ENCODE measurements around the gene ARFGAP3. TPM values are rescaled to one million over a fixed set of nuclear protein-coding genes. Genes with fewer than 3 reads are reported as not detected.

ARFGAP3 gene
- total RNA-seq, 1 experiment from 2014 or later = 37.8 TPM

DNA sequence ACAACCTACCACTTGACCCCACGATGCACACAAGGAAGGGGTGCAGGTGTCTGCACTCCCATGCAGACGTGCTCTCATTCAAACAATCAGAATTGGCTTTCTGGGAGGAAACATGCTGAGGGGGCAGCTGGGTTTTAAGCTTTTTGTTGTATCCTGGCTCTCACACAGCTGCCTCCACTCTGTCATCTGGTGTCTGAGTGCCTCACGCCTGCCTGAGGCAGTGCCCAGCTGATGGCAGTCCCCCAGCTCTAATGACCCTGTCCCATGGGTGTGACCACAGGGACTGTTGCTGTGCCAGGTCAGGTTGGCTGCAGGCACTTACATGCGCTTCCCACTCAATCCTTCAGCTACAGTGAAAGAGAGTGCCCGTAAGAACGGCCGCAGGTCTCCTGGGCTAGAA, 53.7 kb downstream of the ARFGAP3 start:
- no TSS peak for BruUV-seq (replicated peaks)
- H3K36me3 Mint-ChIP-seq (ENCODE audit: insufficient read depth, unreplicated experiment) = peaks cover 42% of the 10 kb centered on the region
- H3K27ac Mint-ChIP-seq (ENCODE audit: unreplicated experiment) = no peak overlapping the region
- H3K9me3 Mint-ChIP-seq (ENCODE audit: low read depth, unreplicated experiment) = no peaks in the 10 kb centered on the region
- DNase-seq = no peak
- H3K4me1 Mint-ChIP-seq (ENCODE audit: low read depth, unreplicated experiment) = peaks cover 16% of the 10 kb centered on the region
- TF ChIP-seq, protein P1, sequence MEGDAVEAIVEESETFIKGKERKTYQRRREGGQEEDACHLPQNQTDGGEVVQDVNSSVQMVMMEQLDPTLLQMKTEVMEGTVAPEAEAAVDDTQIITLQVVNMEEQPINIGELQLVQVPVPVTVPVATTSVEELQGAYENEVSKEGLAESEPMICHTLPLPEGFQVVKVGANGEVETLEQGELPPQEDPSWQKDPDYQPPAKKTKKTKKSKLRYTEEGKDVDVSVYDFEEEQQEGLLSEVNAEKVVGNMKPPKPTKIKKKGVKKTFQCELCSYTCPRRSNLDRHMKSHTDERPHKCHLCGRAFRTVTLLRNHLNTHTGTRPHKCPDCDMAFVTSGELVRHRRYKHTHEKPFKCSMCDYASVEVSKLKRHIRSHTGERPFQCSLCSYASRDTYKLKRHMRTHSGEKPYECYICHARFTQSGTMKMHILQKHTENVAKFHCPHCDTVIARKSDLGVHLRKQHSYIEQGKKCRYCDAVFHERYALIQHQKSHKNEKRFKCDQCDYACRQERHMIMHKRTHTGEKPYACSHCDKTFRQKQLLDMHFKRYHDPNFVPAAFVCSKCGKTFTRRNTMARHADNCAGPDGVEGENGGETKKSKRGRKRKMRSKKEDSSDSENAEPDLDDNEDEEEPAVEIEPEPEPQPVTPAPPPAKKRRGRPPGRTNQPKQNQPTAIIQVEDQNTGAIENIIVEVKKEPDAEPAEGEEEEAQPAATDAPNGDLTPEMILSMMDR (IDR thresholded peaks at IDR 0.05; ENCODE audit: unreplicated experiment) = no peak
- H3K27me3 Mint-ChIP-seq (ENCODE audit: unreplicated experiment) = no peaks in the 10 kb centered on the region
- no peak overlapping the region for H3K4me3 Mint-ChIP-seq (ENCODE audit: low read depth, unreplicated experiment)
- CTCF ChIA-PET = interaction anchor here (0.6 to 1.1 kb wide), 5 partner anchors 10 to 305 kb away, joined by 3 to 6 read pairs (median 4); no protein-coding TSS in a partner anchor
- intact Hi-C loops (cut with micrococcal nuclease; ENCODE audit: unreplicated experiment) = no loop called here

DNA sequence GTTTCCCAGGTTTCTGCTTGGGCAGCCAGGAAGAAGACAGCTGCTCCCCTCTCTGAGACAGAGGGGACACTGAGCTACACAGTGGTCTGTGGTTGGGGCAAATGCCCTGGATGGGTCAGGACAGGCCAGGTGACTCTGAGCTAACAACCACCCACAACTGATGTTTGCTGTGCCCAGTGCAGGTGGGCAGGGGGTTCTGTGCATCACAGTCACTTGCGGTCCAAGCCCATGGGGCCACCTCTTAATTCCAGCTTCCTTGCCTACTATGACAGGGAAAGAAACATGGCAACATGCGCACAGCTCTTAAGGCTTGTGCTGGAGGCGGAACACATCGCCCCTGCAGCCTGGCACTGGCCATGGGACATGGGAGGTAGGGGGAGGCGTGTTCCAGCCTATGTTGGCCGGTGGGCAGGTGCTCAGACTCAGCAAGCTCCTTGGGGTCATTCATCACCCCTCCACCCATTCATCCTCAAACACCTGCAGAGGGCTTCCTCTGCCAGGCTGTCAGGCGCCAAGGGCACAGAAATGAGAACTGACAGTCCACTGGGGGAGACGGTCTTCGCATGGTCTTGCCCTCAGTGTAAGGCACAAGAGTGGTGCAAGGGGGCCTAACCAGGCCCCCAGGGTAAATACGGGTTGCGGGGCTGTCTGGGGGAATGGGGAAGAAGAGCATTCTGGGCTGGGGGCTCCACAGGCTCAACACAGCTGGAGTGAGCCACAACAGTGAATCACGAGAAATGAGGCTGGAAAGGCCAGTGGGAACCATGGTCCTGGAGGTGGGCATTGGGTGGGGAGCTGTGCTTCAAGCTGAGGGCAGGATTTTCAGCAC, 55.6 kb downstream of the ARFGAP3 start:
- H3K36me3 Mint-ChIP-seq (ENCODE audit: insufficient read depth, unreplicated experiment) = peaks cover 43% of the 10 kb centered on the region
- H3K4me1 Mint-ChIP-seq (ENCODE audit: low read depth, unreplicated experiment) = peaks cover 16% of the 10 kb centered on the region
- intact Hi-C loops (cut with micrococcal nuclease; ENCODE audit: unreplicated experiment) = no loop called here
- H3K9me3 Mint-ChIP-seq (ENCODE audit: low read depth, unreplicated experiment) = no peaks in the 10 kb centered on the region
- no TSS peak for BruUV-seq (replicated peaks)
- TF ChIP-seq, protein P1 (IDR thresholded peaks at IDR 0.05; ENCODE audit: unreplicated experiment) = no peak
- no peak overlapping the region for H3K4me3 Mint-ChIP-seq (ENCODE audit: low read depth, unreplicated experiment)
- no peaks in the 10 kb centered on the region for H3K27me3 Mint-ChIP-seq (ENCODE audit: unreplicated experiment)
- DNase-seq = no peak
- no peak overlapping the region for H3K27ac Mint-ChIP-seq (ENCODE audit: unreplicated experiment)
- CTCF ChIA-PET = interaction anchor here (1.2 kb wide), 1 partner anchor 22 kb away, joined by 3 read pairs; no protein-coding TSS in a partner anchor

DNA sequence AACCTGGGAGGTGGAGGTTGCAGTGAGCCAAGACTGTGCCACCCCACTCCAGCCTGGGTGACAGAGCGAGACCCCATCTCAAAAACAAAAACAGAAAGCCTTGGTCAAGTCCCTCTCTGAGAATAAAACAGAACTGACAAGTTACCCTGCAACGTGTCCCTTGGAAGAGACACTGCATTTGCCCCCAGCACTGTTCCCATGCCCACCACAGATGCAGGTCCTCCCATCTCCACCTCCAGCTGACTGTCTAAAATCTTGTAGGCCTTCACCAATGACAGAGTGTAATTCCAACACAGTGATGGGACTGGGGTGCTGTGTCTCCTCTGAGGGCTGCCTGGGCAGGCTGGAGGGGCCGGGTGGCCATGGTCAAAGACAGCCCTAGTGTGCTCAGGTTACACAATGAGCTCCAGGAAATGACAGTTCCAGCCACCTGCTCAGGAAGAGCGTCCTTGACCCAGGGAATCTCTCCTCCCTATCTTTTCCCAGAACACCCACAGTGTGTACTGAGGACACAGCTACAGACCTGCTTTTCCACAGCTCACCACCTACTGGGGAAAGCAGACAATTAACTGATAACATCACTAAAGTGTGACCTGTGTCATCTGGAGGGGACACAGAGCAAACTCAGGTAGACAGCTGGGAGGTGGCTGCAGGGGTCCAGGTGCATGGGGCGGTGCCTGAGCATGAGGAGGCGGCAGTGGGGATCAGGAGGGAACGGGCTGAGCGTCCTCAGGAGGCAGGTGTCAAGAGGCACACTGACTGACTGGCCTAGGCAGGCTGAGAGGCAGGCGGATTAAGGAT, 56.4 kb downstream of the ARFGAP3 start:
- TF ChIP-seq, protein P1 (IDR thresholded peaks at IDR 0.05; ENCODE audit: unreplicated experiment) = no peak
- Mint-ChIP-seq H3K27ac (ENCODE audit: unreplicated experiment) (no peak overlapping the region), H3K9me3 (ENCODE audit: low read depth, unreplicated experiment) (no peaks in the 10 kb centered on the region), H3K36me3 (ENCODE audit: insufficient read depth, unreplicated experiment) (peaks cover 42% of the 10 kb centered on the region), H3K27me3 (ENCODE audit: unreplicated experiment) (no peaks in the 10 kb centered on the region), H3K4me3 (ENCODE audit: low read depth, unreplicated experiment) (no peak overlapping the region), H3K4me1 (ENCODE audit: low read depth, unreplicated experiment) (peaks cover 8% of the 10 kb centered on the region)
- DNase-seq = no peak
- intact Hi-C loops (cut with micrococcal nuclease; ENCODE audit: unreplicated experiment) = no loop called here
- CTCF ChIA-PET = interaction anchor here (1.2 kb wide), 1 partner anchor 21 kb away, joined by 3 read pairs; no protein-coding TSS in a partner anchor
- BruUV-seq (replicated peaks) = no TSS peak

DNA sequence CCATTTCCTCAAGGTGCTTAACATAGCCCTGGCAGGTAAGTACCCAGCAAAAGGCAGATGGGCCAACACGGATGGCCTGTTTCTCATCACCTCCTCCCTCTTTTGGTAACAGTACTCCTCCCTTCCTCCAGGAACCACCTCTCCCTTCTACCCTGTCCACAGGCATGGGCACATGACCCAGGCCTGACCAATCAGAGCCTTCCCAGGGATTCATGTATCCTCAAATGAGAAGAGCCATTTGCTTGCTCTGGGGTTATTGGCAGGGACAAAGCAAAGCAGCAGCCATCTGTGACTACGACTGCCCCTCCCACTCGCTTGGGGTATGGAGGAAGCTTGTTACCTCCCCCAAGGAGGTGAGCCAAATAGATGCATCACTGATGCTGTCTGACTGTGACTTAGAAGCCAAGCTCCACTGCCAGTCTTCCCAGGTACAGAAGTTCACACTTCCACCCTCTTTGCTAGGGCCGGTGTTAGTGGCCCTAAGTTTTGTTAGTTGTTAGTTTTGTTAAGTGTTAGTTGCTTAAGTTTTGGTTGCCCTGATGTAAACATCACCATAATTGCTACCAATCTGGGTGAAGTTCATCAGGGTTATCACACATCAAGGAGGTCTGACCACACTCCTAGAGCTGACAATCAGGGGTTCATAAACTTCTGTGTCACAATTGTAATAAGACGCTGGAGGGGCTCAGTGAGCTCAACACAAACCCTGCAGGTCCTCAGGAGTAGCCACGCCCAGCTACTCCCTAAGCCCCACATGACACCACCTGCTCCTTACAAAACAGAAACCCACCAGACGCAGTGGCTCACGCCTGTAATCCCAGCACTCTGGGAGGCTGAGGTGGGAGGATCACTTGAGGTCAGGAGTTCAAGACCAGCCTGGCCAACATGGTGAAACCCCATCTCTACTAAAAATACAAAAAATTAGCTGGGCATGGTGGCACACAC, 57.3 kb downstream of the ARFGAP3 start:
- CTCF ChIA-PET = no interaction called here
- peaks cover 39% of the 10 kb centered on the region for H3K36me3 Mint-ChIP-seq (ENCODE audit: insufficient read depth, unreplicated experiment)
- no peak overlapping the region for H3K4me3 Mint-ChIP-seq (ENCODE audit: low read depth, unreplicated experiment)
- H3K27me3 Mint-ChIP-seq (ENCODE audit: unreplicated experiment) = no peaks in the 10 kb centered on the region
- no peaks in the 10 kb centered on the region for H3K9me3 Mint-ChIP-seq (ENCODE audit: low read depth, unreplicated experiment)
- BruUV-seq (replicated peaks) = no TSS peak
- TF ChIP-seq, protein P1 (IDR thresholded peaks at IDR 0.05; ENCODE audit: unreplicated experiment) = no peak
- H3K4me1 Mint-ChIP-seq (ENCODE audit: low read depth, unreplicated experiment) = no peaks in the 10 kb centered on the region
- no peak overlapping the region for H3K27ac Mint-ChIP-seq (ENCODE audit: unreplicated experiment)
- DNase-seq = no peak
- intact Hi-C loops (cut with micrococcal nuclease; ENCODE audit: unreplicated experiment) = no loop called here
